ENCODE measurements around the gene PLA2G4A.

DNA sequence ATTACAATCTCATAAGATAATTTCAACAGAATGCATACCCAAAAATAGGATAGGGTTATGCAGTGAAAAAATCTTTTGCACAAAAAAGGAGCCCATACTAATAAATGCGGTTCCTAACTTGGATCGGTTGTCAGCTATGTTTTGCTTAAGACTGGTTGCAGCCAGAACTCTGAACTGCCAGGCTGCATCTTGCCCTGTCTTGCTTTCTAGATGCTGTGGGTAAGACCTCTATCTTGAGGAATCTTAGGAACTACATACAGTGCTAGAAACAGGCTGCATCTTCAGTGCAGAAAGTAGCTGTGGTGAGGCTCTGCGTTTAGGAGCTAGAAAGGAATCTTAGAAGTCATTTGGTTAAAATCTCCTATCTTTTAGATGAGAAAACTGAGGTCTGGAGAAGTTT, 45.6 kb upstream of the PLA2G4A start:
- no peak for TF ChIP-seq POLR2A (IDR thresholded peaks at IDR 0.05)
- TF ChIP-seq CTCF (IDR thresholded peaks at IDR 0.05), result no peak
